Cardiac fibroblast (primary cell): ENCODE results near the gene PPP4R3A.

ENCODE experiments used
- DNase-seq, 2 donors: peaks; one replicate each; pipeline versions ENCODE4 v3.0.0 to v3.0.0-alpha.2; 2010; ENCODE audit warnings: low read depth in 2 of 2
- H3K4me3 ChIP-seq, 2 donors: replicated peaks in 1 of 2; 1 replicate in 1 of 2; 2 replicates in 1 of 2; pipeline ENCODE4 v1.5.1; 2011; ENCODE audit warnings: low read depth in 2 of 2, low read length in 2 of 2, mild to moderate bottlenecking in 2 of 2, moderate library complexity in 1 of 2
- TF ChIP-seq, protein P1 (sequence below): IDR thresholded peaks from one replicate; pipeline ENCODE4 v1.5.1; 2011; ENCODE audit warnings: low read depth, mild to moderate bottlenecking, low read length, inconsistent platforms

The PPP4R3A gene

DNA sequence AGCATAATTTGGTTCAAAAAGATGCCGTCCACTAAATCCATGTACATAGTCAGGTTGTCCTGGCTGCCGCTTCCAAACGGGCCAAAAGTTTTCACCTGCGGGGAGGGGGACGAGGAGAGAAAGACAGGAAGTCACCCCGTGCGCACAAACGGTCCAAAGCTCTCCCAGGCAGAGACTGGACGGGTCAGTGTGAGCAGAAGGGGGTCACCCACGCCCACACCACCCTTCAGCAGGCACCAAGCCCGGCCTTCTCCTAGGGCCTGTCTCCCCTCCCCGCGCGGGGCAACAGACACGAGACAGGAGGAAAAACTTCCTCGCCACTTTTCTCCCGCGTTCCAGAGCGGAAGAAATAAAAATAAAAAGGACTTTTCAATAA lies 93.4 kb downstream of the PPP4R3A start:
- H3K4me3 ChIP-seq, result peak overlapping the region in 1 of 2 donors; percentile 11
- TF ChIP-seq, protein P1, sequence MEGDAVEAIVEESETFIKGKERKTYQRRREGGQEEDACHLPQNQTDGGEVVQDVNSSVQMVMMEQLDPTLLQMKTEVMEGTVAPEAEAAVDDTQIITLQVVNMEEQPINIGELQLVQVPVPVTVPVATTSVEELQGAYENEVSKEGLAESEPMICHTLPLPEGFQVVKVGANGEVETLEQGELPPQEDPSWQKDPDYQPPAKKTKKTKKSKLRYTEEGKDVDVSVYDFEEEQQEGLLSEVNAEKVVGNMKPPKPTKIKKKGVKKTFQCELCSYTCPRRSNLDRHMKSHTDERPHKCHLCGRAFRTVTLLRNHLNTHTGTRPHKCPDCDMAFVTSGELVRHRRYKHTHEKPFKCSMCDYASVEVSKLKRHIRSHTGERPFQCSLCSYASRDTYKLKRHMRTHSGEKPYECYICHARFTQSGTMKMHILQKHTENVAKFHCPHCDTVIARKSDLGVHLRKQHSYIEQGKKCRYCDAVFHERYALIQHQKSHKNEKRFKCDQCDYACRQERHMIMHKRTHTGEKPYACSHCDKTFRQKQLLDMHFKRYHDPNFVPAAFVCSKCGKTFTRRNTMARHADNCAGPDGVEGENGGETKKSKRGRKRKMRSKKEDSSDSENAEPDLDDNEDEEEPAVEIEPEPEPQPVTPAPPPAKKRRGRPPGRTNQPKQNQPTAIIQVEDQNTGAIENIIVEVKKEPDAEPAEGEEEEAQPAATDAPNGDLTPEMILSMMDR, result no peak
- DNase-seq, result no peak

DNA sequence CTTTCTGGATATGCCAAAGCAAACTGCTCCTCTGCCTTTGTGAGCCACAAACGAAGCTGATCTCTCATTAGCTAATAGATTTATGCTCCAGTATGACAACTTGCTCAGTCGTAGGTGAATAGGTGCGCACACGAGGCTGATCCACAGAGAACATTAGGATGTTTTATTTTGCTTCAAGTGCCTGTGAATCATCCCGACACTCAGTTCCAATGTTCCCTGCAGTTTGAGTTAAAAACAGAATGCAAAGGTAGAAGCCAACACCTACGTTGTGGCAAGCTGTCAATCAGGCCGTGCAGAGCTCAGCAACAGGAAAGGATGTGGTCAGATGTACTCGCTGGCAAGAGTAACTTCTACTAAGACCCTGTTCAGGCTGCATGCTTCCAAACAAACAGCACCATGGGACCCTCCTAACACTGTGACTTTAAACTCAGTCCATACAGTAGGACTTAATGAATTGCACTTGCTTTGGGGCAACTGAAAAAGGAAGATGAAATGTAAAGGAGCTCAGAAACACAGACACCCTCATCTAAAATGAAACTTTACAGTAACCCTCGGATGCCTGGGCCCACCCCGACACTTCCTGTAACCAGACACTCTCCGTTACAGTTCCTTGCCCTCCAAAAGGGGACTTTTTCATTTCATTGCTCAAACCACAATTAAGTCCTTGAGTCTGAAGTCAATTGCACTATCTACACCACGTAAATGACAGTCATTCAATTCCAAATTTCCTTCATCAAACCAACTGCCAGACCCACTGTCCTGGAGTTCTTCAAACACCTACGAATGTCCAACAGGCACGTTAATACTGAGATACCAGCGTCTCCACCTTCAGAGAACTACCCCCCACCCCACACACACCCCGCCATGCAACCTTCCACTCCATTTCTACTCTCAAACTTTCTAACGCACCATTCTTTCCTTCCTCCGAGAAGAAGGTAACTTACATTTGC lies 94.0 kb downstream of the PPP4R3A start:
- no peak for DNase-seq
- TF ChIP-seq, protein P1, result no peak
- no peak overlapping the region for H3K4me3 ChIP-seq

DNA sequence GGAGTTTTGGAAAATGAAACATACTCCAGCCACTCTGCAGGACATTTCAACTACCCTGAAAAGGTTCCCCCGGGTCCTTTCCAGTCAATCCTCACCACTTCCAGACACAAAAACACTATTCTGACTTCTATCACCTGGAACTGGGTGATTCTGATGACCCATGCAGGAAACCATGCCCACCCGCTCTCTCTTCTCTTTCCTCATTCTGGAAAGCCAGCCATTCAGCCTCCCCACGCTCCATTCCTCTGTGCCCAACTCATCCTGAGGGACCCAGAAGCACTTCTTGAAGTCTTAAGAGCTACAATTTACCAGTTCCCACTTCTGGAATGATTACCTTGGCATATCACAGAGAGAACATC lies 95.7 kb downstream of the PPP4R3A start:
- no peak for DNase-seq
- TF ChIP-seq, protein P1, result no peak
- no peak overlapping the region for H3K4me3 ChIP-seq

DNA sequence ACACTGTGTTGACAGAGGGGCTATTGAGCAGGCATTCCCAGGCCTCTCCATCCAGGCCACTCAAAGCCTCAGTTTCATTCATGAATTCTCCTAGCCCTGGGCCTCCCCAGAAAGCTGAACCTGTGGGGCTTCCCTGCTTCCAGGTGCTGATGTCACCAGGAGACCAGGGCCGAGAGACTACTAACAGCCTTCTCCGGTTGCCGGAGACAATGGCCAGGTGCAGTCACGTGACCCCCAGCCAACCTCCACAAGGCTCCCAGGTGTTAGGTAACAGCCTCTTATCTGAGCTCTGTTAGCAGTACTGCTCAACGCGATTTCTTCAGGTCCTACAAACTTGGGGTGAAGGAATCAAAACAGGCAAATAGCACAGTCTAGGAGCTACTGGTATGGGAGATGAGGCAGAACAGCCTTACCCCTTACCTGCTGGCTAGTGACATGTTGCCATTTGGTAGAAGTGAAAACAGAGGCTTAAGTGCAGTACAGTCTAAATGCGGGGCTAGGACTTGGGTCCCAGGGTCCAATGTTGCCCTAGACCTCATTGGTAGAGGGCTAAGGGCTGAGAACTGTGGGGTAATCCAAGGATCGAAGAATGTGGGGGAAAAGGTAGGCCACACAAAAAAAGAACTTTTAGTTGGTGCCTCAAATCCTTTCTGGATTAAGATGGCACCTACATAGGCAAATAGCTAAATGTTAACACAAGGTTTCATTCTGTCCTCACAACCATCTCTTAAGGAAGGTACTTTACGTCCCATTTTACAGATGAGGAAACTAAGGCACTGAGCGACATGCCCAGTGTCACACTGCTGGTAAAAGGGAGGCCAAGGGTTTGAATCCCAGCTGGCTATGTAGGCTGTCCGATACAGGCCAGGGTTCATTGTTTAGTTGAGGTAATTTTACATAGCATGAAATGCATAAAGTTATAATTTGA lies 96.3 kb downstream of the PPP4R3A start:
- H3K4me3 ChIP-seq, result no peak overlapping the region
- TF ChIP-seq, protein P1, result no peak

DNA sequence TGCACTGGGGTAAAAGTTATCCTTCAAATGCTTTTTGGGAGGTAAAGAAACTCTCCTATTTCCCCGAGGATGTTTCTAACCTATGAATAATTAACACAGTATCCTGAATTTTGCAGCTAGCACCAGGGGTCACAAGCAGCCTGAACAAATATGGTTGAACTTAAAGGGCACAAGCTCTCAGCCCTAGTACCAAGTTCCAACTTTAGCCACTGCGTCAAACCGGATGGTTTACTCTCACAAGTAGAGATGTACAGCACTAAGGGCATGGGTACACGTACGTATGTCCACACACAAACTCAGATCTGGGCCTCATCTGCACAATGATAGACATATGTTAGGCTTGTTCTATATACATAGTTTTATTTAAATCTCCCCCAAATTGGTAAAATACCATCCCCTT lies 97.2 kb downstream of the PPP4R3A start:
- TF ChIP-seq, protein P1, result no peak
- DNase-seq, result no peak
- no peak overlapping the region for H3K4me3 ChIP-seq

More for the DNA sequence above, 96.3 kb downstream of the PPP4R3A start:
- DNase-seq, result no peak

DNA sequence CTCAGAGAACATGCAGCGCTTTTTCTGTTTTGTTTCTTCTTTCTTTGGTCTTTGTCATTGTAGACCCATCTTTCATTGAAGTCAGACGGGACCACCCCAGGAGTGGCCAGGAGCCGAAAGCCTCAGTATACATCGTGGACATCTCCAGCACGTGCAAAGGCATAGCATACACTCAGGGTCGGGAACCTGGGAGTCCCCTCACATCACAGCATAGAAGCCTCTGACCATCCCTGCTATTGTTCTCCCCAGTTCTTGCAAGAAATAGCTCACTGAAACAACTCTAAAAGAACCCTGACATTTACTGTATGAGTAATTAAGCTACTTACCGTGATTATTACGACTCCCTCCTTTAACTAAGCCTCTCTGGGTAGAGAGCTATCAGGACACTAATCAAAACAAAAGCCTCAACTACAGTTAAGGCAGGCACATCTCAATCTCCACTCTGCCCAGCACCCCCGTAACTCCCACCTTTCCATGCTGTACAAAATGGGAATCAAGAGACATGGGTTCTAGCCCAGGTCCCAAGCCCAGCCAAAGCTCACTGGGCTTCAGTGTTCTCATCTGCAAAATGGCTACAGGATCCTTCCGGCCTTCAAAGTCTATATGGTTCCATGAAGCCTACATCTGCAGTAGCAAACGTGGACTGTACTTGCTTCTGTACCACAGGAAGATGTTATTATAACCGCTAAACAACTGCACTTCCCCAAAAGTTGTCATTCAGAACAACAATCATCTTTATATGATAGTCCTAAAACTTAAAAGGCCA lies 99.2 kb downstream of the PPP4R3A start:
- DNase-seq, result no peak
- no peak overlapping the region for H3K4me3 ChIP-seq
- TF ChIP-seq, protein P1, result no peak
